ENCODE data around the gene MPP7. TPM values are rescaled to one million over a fixed set of nuclear protein-coding genes. Genes with fewer than 3 reads are reported as not detected.
"Not testable (repeated sequence)": the region's sequence is repeated elsewhere in the genome, so short reads cannot be mapped to it uniquely, and the experiment has no call there.

The MPP7 gene
- 2.2 TPM for polyA plus RNA-seq (2013, experiment 1 of 2; ENCODE audit: insufficient read length)
- polyA plus RNA-seq (2013, experiment 2 of 2; ENCODE audit: insufficient read length), result 2.2 TPM

DNA sequence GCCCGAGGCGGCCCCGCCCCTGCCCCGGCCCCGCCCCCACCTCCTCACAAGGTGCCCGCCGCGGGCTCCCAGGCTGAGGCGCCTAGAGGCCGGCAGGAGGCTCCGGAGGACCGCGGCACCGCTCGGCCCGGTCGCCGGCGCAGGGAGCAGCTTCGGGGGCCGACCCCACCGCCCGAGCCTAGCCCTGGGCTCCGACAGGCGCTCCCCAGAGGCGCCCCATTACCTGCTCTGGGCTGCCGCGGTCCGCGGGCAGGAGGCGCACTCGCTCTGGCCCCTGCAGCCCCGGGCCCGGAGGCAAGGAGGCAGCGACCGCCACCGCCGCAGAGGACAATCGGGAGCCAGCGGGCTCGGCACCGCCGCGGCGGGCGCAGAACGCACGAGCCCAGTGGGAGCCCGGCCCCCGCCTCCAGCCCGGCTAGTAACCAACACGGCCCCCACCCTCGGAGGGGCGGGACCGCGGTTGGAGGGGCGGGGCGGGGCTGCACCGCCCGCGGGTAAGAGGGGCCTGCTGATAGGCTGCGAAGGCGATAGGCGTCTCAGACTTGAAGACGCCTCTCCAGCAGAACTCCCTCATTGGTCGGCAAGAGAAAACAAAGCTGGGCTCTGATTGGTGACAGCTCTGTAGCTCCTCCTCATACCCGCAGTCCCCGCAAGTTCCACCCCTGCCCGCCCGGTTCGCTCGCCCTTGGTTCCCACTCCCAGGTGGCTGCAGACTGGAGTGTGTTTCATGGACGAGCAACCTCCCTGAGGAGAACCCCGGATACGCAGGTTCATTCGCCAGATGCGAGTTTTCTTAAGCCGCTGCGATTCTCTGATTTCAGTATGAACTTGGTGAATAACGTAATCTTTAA is at the start of gene MPP7:
Gene MPP7 (minus strand): TSS at position 427 of the 851 bp plus-strand sequence. CDS start 64,460 bp downstream, outside the sequence.
- peak; percentile 97 for DNase-seq

- no peak for DNase-seq
Observed at GRCh38 chr10:28349892-28350291, 47.0 kb upstream of the MPP7 start.

GRCh38 chr10:28343987-28344895 is 41.4 kb upstream of the MPP7 start:
- DNase-seq, result no peak

DNA sequence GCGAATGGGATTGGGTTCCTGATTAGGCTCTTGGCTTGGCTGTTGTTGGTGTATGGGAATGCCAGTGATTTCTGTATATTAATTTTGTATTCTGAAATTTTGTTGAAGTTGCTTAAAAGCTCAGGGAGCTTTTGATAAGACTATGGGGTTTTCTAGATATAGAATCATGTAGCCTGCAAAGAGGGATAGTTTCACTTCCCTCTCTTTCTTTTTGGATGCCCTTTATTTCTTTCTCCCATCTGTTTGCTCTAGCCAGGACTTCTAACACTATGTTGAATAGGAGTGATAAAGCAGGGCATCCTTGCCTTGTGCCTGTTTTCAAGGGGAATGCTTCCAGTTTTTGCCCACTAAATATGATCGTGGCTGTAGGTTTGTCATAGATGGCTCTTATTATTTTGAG is 40.4 kb upstream of the MPP7 start:
- no peak for DNase-seq

DNA sequence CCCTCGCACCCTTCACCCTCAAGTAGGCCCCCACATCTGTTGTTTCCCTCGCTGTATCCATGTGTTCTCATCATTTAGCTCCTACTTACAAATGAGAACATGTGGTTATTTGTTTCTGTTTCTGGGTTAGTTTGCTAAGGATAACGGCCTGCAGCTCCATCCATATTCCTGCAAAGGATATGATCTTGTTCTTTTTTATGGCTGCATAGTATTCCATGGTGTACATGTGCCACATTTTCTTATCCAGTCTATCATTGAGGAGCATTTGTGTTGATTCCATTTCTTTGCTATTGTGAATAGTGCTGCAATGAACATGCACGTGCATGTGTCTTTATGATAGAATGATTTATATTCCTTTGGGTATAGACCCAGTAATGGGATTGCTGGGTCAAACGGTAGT is 38.8 kb upstream of the MPP7 start:
- DNase-seq, result not testable (repeated sequence)

DNA sequence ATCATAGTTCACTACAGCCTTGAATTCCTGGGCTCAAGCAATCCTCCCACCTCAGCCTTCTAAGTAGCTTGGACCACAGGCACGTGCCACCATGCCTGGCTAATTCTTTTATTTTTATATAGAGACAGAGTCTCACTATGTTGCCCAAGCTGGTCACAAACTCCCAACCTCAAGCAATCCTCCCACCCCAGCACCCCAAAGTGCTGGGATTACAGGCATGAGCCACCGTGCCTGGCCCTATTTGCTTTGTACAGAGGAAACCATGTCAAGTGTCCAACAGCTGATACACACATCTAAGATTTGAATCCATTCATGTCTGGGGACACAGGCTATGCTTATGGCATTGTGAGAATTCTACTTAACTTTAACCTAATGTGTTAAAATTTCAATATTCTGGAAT is 29.9 kb upstream of the MPP7 start:
- no peak for DNase-seq

GRCh38 chr10:28331841-28332240 is 29.0 kb upstream of the MPP7 start:
- peak; percentile 91 for DNase-seq

GRCh38 chr10:28331066-28331465 is 28.2 kb upstream of the MPP7 start:
- DNase-seq, result no peak

- no peak for DNase-seq
Observed at GRCh38 chr10:28328346-28328745, 25.5 kb upstream of the MPP7 start.

DNA sequence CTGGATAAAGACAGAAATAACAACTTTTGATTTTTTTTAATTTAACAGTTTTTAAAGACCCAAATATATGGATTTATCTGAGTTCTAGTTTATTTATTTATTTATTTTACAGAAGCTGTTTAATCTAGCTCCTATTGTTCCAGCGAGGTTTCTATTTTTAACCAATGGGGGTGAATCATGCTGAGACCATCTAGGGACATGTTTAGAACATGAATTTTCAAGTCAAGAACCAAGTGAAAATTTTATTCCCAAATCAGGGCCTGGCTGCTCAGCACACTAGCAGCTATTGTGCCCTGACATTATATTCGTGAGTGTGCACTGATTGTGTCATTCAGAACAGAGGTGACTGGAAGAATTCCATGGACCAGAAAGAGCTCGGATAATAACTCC is 24.6 kb upstream of the MPP7 start:
- DNase-seq, result peak; percentile 63

GRCh38 chr10:28326516-28327490 is 23.9 kb upstream of the MPP7 start:
- DNase-seq, result peak; percentile 34

GRCh38 chr10:28320799-28321198 is 17.9 kb upstream of the MPP7 start:
- DNase-seq, result no peak

DNA sequence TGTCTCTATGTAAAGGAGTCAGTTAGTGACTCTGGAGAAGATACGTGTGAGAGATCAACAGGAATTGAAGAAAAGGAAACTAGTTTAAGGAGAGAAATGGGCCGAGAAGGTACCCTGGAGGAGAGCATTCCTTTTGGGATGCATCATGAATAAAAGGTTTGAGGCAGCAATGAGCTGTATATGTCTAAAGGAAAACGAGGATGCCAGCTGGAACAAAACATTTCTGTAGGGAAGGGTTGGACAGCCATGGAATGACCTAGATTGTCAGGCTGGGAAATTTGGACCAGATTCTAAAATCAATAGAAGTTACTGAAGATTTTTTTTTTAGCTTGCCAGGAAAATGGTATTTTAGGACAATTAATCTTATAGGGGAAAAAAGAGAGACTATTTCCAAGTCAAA is 17.2 kb upstream of the MPP7 start:
- DNase-seq, result no peak

DNA sequence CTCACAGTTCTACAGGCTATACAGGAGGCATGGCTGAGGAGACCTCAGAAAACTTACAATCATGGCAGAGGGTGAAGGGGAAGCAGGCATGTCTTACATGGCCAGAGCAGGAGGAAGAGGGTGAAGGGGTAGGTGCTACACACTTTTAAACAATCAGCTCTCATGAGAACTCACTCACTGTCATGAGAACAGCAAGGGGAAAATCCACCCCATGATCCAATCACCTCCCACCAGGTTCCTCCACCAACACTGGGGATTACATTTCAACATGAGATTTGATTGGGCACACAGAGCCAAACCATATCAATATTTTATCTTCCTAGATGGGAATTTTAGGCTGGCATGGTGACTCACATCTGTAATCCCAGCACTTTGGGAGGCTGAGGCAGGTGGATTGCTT is 16.2 kb upstream of the MPP7 start:
- DNase-seq, result not testable (repeated sequence)

DNA sequence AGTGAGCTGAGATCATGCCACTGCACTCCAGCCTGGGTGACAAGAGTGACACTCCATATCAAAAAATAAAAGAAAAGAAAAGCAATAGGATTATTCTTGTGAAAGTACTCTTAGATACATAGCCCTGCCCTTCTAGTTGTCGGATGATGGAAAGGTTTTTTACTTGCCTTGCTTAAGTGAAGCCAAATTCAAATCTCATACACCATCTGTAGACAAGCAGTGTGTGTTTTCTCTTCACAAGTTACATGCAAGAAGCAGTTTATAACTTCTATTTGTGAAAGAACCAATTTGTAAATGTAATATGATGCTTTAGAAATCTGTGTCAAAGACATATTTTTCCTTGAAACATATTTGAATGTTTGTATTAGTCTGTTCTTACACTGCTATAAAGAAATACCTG is 15.8 kb upstream of the MPP7 start:
- DNase-seq, result no peak

DNA sequence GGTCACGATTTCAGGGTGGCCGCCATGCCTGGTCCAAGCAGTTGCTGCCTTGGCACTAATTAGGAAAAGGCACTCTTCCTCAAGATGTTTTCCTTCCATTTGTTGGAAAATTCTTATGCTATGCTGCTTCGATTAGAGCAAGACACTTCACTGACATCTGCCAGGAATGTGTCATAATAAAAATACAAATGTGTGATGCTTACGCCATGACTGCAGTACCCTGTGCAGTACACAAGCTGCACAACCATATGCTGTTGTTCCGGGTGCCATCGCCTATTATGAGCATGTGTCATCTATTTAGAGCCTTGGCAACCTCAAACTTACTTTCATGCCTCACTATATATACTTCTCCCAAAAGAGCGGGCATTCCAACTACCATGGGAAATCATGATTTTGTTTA is 14.9 kb upstream of the MPP7 start:
- peak; percentile 70 for DNase-seq

DNA sequence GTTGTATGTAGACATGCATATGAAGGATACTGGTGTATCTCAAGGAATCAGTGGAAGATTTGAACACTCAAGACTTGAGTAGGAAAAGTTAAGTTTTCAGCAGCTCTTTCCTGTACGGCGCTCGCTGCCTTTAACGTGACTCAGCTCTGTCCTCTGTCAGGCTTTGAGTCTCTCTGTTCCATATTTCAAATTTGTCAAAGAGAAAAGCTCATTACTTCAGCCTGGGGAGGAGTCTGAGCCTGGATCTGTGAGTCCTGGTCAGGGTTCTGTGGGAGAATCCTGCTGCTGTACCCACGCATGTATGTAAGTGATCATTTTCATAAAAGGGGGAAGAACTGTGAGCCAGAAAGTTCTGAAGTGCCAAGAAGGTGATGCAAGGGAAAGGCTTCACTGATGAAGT is 13.8 kb upstream of the MPP7 start:
- peak; percentile 39 for DNase-seq

DNA sequence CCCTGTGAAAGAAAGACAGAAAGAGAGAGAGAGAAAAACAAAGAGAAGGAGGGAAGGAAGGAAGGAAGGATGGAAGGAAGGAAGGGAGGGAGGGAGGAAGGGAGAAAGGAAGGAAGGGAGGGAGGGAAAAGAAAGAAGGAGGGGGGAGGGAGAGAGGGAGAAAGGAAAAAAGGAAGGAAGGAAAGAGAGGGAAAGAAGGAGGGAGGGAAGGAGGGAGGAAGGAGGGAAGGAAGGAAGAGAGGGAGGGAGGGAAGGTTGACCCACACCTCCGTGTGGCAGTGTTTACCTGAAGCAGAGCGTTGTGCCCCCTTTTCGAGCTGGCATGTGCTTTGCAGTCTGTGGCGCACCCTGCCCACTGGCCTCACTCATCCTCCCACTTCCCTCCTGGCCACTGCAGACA is 12.3 kb upstream of the MPP7 start:
- DNase-seq, result no peak

DNA sequence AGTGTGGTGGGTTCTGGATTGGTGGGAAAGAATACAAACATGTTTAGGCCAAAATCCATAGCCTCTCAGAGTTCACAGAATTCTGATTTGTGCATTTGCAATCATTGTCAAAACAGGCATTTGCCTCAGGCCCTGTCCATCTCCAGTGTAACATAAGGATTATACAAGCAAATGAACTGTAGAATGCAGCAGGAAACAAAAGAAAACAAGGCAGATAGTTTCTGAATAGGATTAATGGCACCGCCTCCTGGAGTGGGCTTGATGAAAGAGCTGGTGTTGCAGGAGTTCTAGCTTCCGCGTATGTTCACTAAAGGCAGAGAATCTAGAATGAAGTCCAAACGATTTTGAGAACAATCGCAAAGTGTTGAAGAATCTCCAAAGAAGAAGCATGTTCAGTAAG is 11.3 kb upstream of the MPP7 start:
- no peak for DNase-seq

- DNase-seq, result peak; percentile 65
Observed at GRCh38 chr10:28312572-28312971, 9.7 kb upstream of the MPP7 start.

DNA sequence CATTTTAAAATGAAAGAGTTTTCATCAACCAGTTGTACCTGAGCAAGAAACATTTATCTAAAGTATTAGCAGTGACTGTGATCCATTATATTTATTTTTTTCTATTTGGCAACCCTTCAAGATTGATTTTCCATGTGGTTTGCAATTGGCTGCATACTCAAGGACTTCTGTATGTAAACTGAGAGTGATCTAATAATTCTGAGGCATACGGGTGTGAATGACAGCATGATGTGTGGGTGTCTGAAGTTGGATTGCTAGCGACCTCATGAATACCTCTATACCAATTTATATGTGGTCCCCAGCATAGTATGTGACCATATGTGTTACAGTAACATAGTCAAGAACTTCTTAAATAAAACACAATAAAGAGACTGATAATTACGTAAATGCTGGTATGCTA is 8.2 kb upstream of the MPP7 start:
- DNase-seq, result no peak

DNA sequence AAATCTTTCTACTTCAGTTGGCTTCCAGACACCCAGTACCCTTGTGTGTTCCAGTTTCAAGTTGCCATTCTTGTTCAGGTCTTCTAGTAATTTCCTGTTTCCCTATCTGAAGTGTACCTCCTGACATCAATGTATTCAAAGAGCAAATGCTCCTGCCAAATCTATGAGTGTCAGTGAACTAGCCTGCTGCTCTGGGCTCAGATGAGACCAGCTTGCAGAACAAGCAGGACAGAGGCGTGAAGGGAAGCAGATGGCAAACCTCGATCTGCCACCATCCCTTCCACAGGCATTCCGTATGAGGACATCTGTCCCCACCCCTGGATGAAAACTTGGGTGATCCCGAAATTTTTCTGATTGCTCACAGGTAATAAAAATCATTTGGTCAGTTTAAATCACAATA is 4.4 kb upstream of the MPP7 start:
- DNase-seq, result no peak
